22Rv1 (cell line): ENCODE results near the gene NSG1.

Source experiments
- CTCF ChIP-seq: fragments of 450-650 bp; IDR thresholded peaks from 2 replicates; pipeline ENCODE4 v1.5.1; 2017; ENCODE audit warnings: mild to moderate bottlenecking
- ZFX ChIP-seq: fragments of 450-650 bp; IDR thresholded peaks from 2 replicates; pipeline ENCODE4 v1.6.1; 2017; ENCODE audit warnings: antibody characterized with exemption, borderline replicate concordance

- TF ChIP-seq CTCF (no peak), ZFX (no peak)
These were observed 28.4 kb downstream of the NSG1 start for GRCh38 chr4:4415107-4415805.
